ENCODE measurements around the gene CLCN1. TPM values are rescaled to one million over a fixed set of nuclear protein-coding genes. Genes with fewer than 3 reads are reported as not detected.

Gene CLCN1
- total and polyA plus RNA-seq, 2 of the 8 experiments (the other 6 are each of a cell fraction or from before 2014, with no cell fraction given) = 0.36 to 0.41 TPM

GRCh38 chr7:143354376-143354775 lies 38.5 kb downstream of the CLCN1 start:
- Histone ChIP-seq H3K79me1 (ENCODE audit: low read depth, low read length) (no peaks in the 10 kb centered on the region), H2AK5ac (ENCODE audit: low read depth, low read length) (no peak overlapping the region), H2AFZ (ENCODE audit: low read length) (no peak overlapping the region), H3K27me3 (replicated peaks in 1 of 4; ENCODE audit: control insufficient read depth in 3 of 4, extremely low read depth in 1 of 4, insufficient read depth in 3 of 4, low read length in 3 of 4) (no peaks in the 10 kb centered on the region), H3K9me3 (ENCODE audit: insufficient read depth in 2 of 2, low read depth in 1 of 2, low read length in 1 of 2) (no peaks in the 10 kb centered on the region), H3K4ac (replicated peaks; ENCODE audit: insufficient read length, low read depth, low read length) (no peak overlapping the region), H3K4me1 (replicated peaks in 1 of 4; ENCODE audit: control insufficient read depth in 3 of 4, insufficient read depth in 4 of 4, low read length in 3 of 4) (peaks cover 0 to 8% (median 2%) of the 10 kb centered on the region in 4 experiments; a peak in 2 of 7 replicates), H4K8ac (ENCODE audit: extremely low read depth, insufficient read depth, low read length) (no peak overlapping the region), H3K23me2 (ENCODE audit: low read depth, low read length) (no peaks in the 10 kb centered on the region), H3K18ac (ENCODE audit: extremely low read depth, low read length) (no peak overlapping the region), H4K20me1 (replicated peaks in 1 of 2; ENCODE audit: control insufficient read depth in 1 of 2, insufficient read depth in 2 of 2, low read length in 2 of 2) (no peaks in the 10 kb centered on the region), H2BK12ac (ENCODE audit: low read depth, low read length) (no peak overlapping the region), H3K14ac (ENCODE audit: insufficient read length) (no peak overlapping the region), H2BK15ac (ENCODE audit: low read length) (no peak overlapping the region), H3K36me3 (ENCODE audit: control insufficient read depth in 2 of 4, insufficient read depth in 4 of 4, low read length in 3 of 4) (peaks cover 2 to 35% (median 16%) of the 10 kb centered on the region in 4 experiments; a peak in 6 of 8 replicates), H4K91ac (replicated peaks; ENCODE audit: insufficient read length, low read length) (no peak overlapping the region), H3K9ac (replicated peaks in 1 of 4; ENCODE audit: extremely low read depth in 1 of 4, low read depth in 3 of 4, low read length in 3 of 4) (no peak overlapping the region), H3K23ac (ENCODE audit: insufficient read length) (no peak overlapping the region), H2BK5ac (ENCODE audit: low read depth, low read length) (no peak overlapping the region), H2BK20ac (ENCODE audit: low read length) (no peak overlapping the region), H3K56ac (replicated peaks; ENCODE audit: insufficient read length, low read depth, low read length) (no peak overlapping the region), H4K5ac (ENCODE audit: insufficient read length, low read depth, low read length) (no peak overlapping the region), H3K4me3 (ENCODE audit: extremely low read depth in 1 of 4, insufficient read depth in 2 of 4, low read depth in 3 of 4, low read length in 4 of 4) (no peak overlapping the region), H3K4me2 (ENCODE audit: insufficient read depth in 1 of 2, low read depth in 2 of 2, low read length in 2 of 2) (no peak overlapping the region), H3K79me2 (ENCODE audit: control insufficient read depth in 1 of 2, insufficient read depth in 2 of 2, low read length in 2 of 2) (no peaks in the 10 kb centered on the region), H2BK120ac (replicated peaks; ENCODE audit: low read depth, low read length) (no peak overlapping the region), H3K27ac (ENCODE audit: low read depth, low read length) (no peak overlapping the region)
- 86% methylated on average over 8 of the region's 8 CpGs; no CpG with 5 or more reads in 1 of the 2 experiments for WGBS, 2 experiments (ENCODE audit: extremely low coverage in 1 of 2, insufficient coverage in 1 of 2, insufficient read length in 1 of 2, insufficient replicate concordance in 2 of 2, low coverage in 1 of 2, low lambda C conversion rate in 2 of 2, missing lambda C conversion rate in 1 of 2)
- POLR2A ChIA-PET (ENCODE audit: partially characterized antibody) = interaction anchor here (0.8 to 5.5 kb wide), 3 partner anchors 30 to 36 kb away, joined by 3 to 39 read pairs (median 3); no protein-coding TSS in a partner anchor
- CTCF ChIA-PET (ENCODE audit: partially characterized antibody) = interaction anchor here (0.9 to 7.1 kb wide), 4 partner anchors 17 to 78 kb away, joined by 3 to 43 read pairs (median 18); no protein-coding TSS in a partner anchor
- no peak for FAIRE-seq
- no peak for DNase-seq (ENCODE audit: low read depth in 1 of 2, low spot score in 2 of 2)
- no peak for TF ChIP-seq EGR1 (IDR thresholded peaks at IDR 0.05; ENCODE audit: borderline replicate concordance, low read depth, low read length)
- TF ChIP-seq SAP30 (IDR thresholded peaks at IDR 0.05; ENCODE audit: insufficient read depth, insufficient replicate concordance, low read length) = no peak
- no peak for TF ChIP-seq YY1 (IDR thresholded peaks at IDR 0.05; ENCODE audit: low read depth, low read length)
- no peak for TF ChIP-seq TAF1 (IDR thresholded peaks at IDR 0.05; ENCODE audit: low read depth, low read length)
- no peak for TF ChIP-seq HDAC6 (IDR thresholded peaks at IDR 0.05; ENCODE audit: low read depth, low read length)
